Astrocyte of the cerebellum (primary cell): ENCODE measurements around the gene HMG20A.

Experiments
- DNase-seq: peaks from one replicate; pipeline ENCODE4 v3.0.0-alpha.2; 2011; ENCODE audit warnings: low read depth
- H3K4me3 ChIP-seq: 2 replicates; pipeline ENCODE4 v1.5.1; 2011; ENCODE audit warnings: mild to moderate bottlenecking, low read depth, low read length, moderate library complexity
- in situ Hi-C: cut with HindIII; loops from 2 replicates; pipeline ENCODE4 v1.10.0; 2017; ENCODE audit warnings: low sequenced_read_pairs
- TF ChIP-seq, protein P1 (sequence below): IDR thresholded peaks from 2 replicates; pipeline ENCODE4 v1.5.1; 2012; ENCODE audit warnings: low read length, low read depth, moderate library complexity, mild to moderate bottlenecking; ENCODE audit errors: missing control alignments

The HMG20A gene

DNA sequence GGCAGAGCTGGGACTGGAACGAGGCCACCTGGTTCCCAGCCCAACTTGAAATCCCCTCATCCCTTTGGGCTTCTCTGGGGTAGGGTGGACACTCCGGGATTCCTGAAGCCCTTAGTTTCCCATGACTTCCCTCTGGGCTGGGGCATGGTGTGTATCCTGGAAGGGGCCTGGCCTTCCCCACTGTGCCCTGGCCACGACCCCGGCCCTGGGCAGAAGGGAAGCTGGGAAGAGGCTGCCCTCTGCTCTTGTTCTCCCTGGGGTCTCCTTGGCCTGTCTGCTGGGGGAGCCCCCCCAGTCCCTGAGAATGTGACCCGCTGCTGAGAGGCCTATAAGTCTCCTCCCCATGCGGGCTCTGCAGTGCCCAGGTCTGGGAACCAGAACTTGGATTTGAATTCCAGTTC is 107.1 kb downstream of the HMG20A start:
- H3K4me3 ChIP-seq = no peak overlapping the region
- DNase-seq = no peak
- in situ Hi-C loops = loop anchor here (10.0 to 25.0 kb wide), 2 partner anchors 103 to 316 kb away; partner anchors contain the start of genes HMG20A and PEAK1

GRCh38 chr15:77528290-77528967 is 107.7 kb downstream of the HMG20A start:
- in situ Hi-C loops = loop anchor here (10.0 to 25.0 kb wide), 2 partner anchors 104 to 316 kb away; partner anchors contain the start of genes HMG20A and PEAK1
- no peak overlapping the region for H3K4me3 ChIP-seq
- TF ChIP-seq, protein P1, sequence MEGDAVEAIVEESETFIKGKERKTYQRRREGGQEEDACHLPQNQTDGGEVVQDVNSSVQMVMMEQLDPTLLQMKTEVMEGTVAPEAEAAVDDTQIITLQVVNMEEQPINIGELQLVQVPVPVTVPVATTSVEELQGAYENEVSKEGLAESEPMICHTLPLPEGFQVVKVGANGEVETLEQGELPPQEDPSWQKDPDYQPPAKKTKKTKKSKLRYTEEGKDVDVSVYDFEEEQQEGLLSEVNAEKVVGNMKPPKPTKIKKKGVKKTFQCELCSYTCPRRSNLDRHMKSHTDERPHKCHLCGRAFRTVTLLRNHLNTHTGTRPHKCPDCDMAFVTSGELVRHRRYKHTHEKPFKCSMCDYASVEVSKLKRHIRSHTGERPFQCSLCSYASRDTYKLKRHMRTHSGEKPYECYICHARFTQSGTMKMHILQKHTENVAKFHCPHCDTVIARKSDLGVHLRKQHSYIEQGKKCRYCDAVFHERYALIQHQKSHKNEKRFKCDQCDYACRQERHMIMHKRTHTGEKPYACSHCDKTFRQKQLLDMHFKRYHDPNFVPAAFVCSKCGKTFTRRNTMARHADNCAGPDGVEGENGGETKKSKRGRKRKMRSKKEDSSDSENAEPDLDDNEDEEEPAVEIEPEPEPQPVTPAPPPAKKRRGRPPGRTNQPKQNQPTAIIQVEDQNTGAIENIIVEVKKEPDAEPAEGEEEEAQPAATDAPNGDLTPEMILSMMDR = no peak
- no peak for DNase-seq

More for the DNA sequence above, 107.1 kb downstream of the HMG20A start:
- TF ChIP-seq, protein P1 = no peak

- TF ChIP-seq, protein P1 = no peak
- in situ Hi-C loops = loop anchor here (10.0 to 25.0 kb wide), 2 partner anchors 104 to 317 kb away; partner anchors contain the start of genes HMG20A and PEAK1
- H3K4me3 ChIP-seq = no peak overlapping the region
- no peak for DNase-seq
These were observed 108.3 kb downstream of the HMG20A start for GRCh38 chr15:77528968-77529319.

- DNase-seq = no peak
- in situ Hi-C loops = loop anchor here (10.0 to 25.0 kb wide), 3 partner anchors 105 to 405 kb away; partner anchors contain the start of genes HMG20A and PEAK1
- TF ChIP-seq, protein P1 = no peak
- no peak overlapping the region for H3K4me3 ChIP-seq
These were observed 108.9 kb downstream of the HMG20A start for GRCh38 chr15:77529394-77530159.

GRCh38 chr15:77530576-77530975 is 109.9 kb downstream of the HMG20A start:
- DNase-seq = no peak
- TF ChIP-seq, protein P1 = no peak
- H3K4me3 ChIP-seq = no peak overlapping the region
- in situ Hi-C loops = loop anchor here (10.0 to 25.0 kb wide), 2 partner anchors 318 to 406 kb away; no protein-coding TSS in a partner anchor

- in situ Hi-C loops = loop anchor here (10.0 to 25.0 kb wide), 2 partner anchors 319 to 407 kb away; no protein-coding TSS in a partner anchor
- no peak for DNase-seq
- no peak overlapping the region for H3K4me3 ChIP-seq
- TF ChIP-seq, protein P1 = no peak
These were observed 110.7 kb downstream of the HMG20A start for GRCh38 chr15:77531191-77532000.
